GM23338 (cell line): ENCODE results near the gene PSPH. TPM values are rescaled to one million over a fixed set of nuclear protein-coding genes. Genes with fewer than 3 reads are reported as not detected.

Experiments used
- ATAC-seq: fragments of 200-7000 bp; cut with Tn5 transposase; 3 replicates; pipeline ENCODE4 v1.9.1; 2020
- DNase-seq: peaks from one replicate; pipeline ENCODE4 v3.0.0-alpha.2; 2015; ENCODE audit warnings: low spot score
- H2AFZ ChIP-seq: fragments of 200-600 bp; sonication (generic); 2 replicates; pipeline ENCODE4 v1.8.0; 2016; ENCODE audit warnings: antibody characterized with exemption, mild to moderate bottlenecking, moderate library complexity
- H3F3A ChIP-seq: fragments of 200-600 bp; sonication (generic); replicated peaks from 2 replicates; pipeline ENCODE4 v1.8.0; 2017; ENCODE audit warnings: antibody characterized with exemption, mixed run types, low read depth
- H3K27ac ChIP-seq: fragments of 200-600 bp; sonication (generic); 2 replicates; pipeline ENCODE4 v1.6.1; 2016; ENCODE audit warnings: low read depth
- H3K27me3 ChIP-seq: fragments of 200-600 bp; sonication (generic); 2 replicates; pipeline ENCODE4 v1.8.0; 2016; ENCODE audit warnings: mild to moderate bottlenecking, mixed run types, moderate library complexity; ENCODE audit not compliant: insufficient read depth
- H3K36me3 ChIP-seq: fragments of 200-600 bp; sonication (generic); 2 replicates; pipeline ENCODE4 v1.8.0; 2016; ENCODE audit warnings: mild to moderate bottlenecking; ENCODE audit not compliant: insufficient read depth
- H3K4me1 ChIP-seq: fragments of 200-600 bp; sonication (generic); 2 replicates; pipeline ENCODE4 v1.8.0; 2016; ENCODE audit warnings: mild to moderate bottlenecking, moderate library complexity; ENCODE audit not compliant: insufficient read depth
- H3K4me2 ChIP-seq: fragments of 200-600 bp; sonication (generic); 2 replicates; pipeline ENCODE4 v1.7.1; 2017; ENCODE audit warnings: mixed run types
- H3K4me3 ChIP-seq: fragments of 200-600 bp; sonication (generic); 2 replicates; pipeline ENCODE4 v1.6.1; 2016; ENCODE audit warnings: mixed run types
- H3K79me2 ChIP-seq: fragments of 200-600 bp; sonication (generic); replicated peaks from 2 replicates; pipeline ENCODE4 v1.8.0; 2017; ENCODE audit warnings: mild to moderate bottlenecking; ENCODE audit not compliant: insufficient read depth
- H3K9me2 ChIP-seq: fragments of 200-600 bp; sonication (generic); 2 replicates; pipeline ENCODE4 v1.8.0; 2017; ENCODE audit not compliant: insufficient read depth
- H4K20me1 ChIP-seq: fragments of 200-600 bp; sonication (generic); replicated peaks from 2 replicates; pipeline ENCODE4 v1.8.0; 2017; ENCODE audit warnings: mild to moderate bottlenecking; ENCODE audit not compliant: insufficient read depth
- H3K27ac Mint-ChIP-seq: 2 replicates; pipeline ENCODE4 v1.8.0; 2020; ENCODE audit warnings: inconsistent platforms, mild to moderate bottlenecking, moderate library complexity, mixed read lengths
- H3K27me3 Mint-ChIP-seq: 3 replicates; pipeline ENCODE4 v1.8.0; 2022; ENCODE audit warnings: low read depth, mild to moderate bottlenecking, moderate library complexity, mixed read lengths, inconsistent platforms; ENCODE audit not compliant: insufficient read depth, poor library complexity
- H3K36me3 Mint-ChIP-seq: 3 replicates; pipeline ENCODE4 v1.8.0; 2021; ENCODE audit warnings: low read depth, mild to moderate bottlenecking, inconsistent platforms, moderate library complexity, mixed read lengths
- H3K4me1 Mint-ChIP-seq: 3 replicates; pipeline ENCODE4 v1.8.0; 2020; ENCODE audit warnings: mild to moderate bottlenecking, inconsistent platforms, mixed read lengths
- H3K4me3 Mint-ChIP-seq: 3 replicates; pipeline ENCODE4 v1.8.0; 2021; ENCODE audit warnings: moderate library complexity, mild to moderate bottlenecking, inconsistent platforms, mixed read lengths
- H3K9me3 Mint-ChIP-seq: 3 replicates; pipeline ENCODE4 v1.8.0; 2020; ENCODE audit warnings: moderate library complexity, mild to moderate bottlenecking, inconsistent platforms, mixed read lengths
- CREB1 ChIP-seq: fragments of 250-450 bp; sonication (Bioruptor Pico); IDR thresholded peaks from 2 replicates; pipeline ENCODE4 v1.5.0; 2020; ENCODE audit warnings: low read depth, mild to moderate bottlenecking, moderate library complexity
- NANOG ChIP-seq: IDR thresholded peaks from 2 replicates; pipeline ENCODE4 v1.6.1; 2016; ENCODE audit warnings: antibody characterized with exemption, borderline replicate concordance
- POLR2AphosphoS5 ChIP-seq: IDR thresholded peaks from 2 replicates; pipeline ENCODE4 v1.6.1; 2016; ENCODE audit warnings: antibody characterized with exemption, low read depth
- STAT1 ChIP-seq: IDR thresholded peaks from one replicate; pipeline ENCODE4 v1.6.1; 2016; ENCODE audit warnings: antibody characterized with exemption; ENCODE audit not compliant: unreplicated experiment
- polyA plus RNA-seq: library from polyadenylated mRNA; unstranded; fragments of >200 nt; fragmentation: Nextera tagmentation; extraction: Ambion mirVana; gene quantifications from 2 replicates; pipeline ENCODE4 v1.2.1, GENCODE V29; 2016
- total RNA-seq: library from RNA; depleted of rRNA; stranded (reverse); fragments of >200 nt; shearing (Covaris generic); gene quantifications from 2 replicates; pipeline ENCODE4 v1.2.3, GENCODE V29; 2014
- TF ChIP-seq, protein P1 (sequence below): fragments of 250-450 bp; sonication (Bioruptor Pico); IDR thresholded peaks from 2 replicates; pipeline ENCODE4 v1.5.0; 2020; ENCODE audit warnings: mild to moderate bottlenecking, moderate library complexity
- TF ChIP-seq, protein P2 (sequence below), 2 experiments: fragments of 200-600 bp in 1 of 2; sonication (generic) in 1 of 2; conservative IDR thresholded peaks; 2 replicates each; pipeline versions ENCODE4 v1.5.1 to v1.6.1; 2016 to 2017; ENCODE audit warnings: antibody characterized with exemption in 2 of 2, low read depth in 2 of 2, mild to moderate bottlenecking in 2 of 2, moderate library complexity in 1 of 2

The PSPH gene
- total and polyA plus RNA-seq, 2 experiments from 2014 or later, result 38.3 to 149 TPM

DNA sequence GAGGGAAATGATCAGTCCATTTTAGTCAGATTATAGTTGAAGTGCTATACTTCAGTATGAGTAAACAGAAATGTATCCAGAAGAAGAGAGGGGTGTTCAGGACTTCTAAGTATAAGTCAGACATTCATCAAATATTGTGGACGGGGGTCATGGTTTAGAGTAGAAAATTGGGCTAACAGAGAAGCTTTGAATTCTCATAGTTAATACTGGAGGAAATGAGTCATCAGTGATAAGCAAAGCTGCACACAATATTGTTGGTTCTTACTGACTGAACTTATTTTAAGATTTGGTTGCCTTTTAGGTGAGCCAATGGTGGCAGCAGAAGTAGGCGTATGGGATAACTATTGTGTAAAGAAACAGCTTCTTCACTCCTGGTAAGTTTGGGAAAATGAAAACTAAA, 11.1 kb upstream of the PSPH start (continued):
- TF ChIP-seq, protein P1, sequence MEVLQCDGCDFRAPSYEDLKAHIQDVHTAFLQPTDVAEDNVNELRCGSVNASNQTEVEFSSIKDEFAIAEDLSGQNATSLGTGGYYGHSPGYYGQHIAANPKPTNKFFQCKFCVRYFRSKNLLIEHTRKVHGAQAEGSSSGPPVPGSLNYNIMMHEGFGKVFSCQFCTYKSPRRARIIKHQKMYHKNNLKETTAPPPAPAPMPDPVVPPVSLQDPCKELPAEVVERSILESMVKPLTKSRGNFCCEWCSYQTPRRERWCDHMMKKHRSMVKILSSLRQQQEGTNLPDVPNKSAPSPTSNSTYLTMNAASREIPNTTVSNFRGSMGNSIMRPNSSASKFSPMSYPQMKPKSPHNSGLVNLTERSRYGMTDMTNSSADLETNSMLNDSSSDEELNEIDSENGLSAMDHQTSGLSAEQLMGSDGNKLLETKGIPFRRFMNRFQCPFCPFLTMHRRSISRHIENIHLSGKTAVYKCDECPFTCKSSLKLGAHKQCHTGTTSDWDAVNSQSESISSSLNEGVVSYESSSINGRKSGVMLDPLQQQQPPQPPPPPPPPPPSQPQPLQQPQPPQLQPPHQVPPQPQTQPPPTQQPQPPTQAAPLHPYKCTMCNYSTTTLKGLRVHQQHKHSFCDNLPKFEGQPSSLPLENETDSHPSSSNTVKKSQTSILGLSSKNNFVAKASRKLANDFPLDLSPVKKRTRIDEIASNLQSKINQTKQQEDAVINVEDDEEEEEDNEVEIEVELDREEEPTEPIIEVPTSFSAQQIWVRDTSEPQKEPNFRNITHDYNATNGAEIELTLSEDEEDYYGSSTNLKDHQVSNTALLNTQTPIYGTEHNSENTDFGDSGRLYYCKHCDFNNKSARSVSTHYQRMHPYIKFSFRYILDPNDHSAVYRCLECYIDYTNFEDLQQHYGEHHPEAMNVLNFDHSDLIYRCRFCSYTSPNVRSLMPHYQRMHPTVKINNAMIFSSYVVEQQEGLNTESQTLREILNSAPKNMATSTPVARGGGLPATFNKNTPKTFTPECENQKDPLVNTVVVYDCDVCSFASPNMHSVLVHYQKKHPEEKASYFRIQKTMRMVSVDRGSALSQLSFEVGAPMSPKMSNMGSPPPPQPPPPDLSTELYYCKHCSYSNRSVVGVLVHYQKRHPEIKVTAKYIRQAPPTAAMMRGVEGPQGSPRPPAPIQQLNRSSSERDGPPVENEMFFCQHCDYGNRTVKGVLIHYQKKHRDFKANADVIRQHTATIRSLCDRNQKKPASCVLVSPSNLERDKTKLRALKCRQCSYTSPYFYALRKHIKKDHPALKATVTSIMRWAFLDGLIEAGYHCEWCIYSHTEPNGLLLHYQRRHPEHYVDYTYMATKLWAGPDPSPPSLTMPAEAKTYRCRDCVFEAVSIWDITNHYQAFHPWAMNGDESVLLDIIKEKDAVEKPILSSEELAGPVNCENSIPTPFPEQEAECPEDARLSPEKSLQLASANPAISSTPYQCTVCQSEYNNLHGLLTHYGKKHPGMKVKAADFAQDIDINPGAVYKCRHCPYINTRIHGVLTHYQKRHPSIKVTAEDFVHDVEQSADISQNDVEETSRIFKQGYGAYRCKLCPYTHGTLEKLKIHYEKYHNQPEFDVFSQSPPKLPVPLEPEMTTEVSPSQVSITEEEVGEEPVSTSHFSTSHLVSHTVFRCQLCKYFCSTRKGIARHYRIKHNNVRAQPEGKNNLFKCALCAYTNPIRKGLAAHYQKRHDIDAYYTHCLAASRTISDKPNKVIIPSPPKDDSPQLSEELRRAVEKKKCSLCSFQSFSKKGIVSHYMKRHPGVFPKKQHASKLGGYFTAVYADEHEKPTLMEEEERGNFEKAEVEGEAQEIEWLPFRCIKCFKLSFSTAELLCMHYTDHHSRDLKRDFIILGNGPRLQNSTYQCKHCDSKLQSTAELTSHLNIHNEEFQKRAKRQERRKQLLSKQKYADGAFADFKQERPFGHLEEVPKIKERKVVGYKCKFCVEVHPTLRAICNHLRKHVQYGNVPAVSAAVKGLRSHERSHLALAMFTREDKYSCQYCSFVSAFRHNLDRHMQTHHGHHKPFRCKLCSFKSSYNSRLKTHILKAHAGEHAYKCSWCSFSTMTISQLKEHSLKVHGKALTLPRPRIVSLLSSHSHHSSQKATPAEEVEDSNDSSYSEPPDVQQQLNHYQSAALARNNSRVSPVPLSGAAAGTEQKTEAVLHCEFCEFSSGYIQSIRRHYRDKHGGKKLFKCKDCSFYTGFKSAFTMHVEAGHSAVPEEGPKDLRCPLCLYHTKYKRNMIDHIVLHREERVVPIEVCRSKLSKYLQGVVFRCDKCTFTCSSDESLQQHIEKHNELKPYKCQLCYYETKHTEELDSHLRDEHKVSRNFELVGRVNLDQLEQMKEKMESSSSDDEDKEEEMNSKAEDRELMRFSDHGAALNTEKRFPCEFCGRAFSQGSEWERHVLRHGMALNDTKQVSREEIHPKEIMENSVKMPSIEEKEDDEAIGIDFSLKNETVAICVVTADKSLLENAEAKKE, result no peak
- TF ChIP-seq STAT1, result no peak
- no peak for TF ChIP-seq POLR2AphosphoS5
- TF ChIP-seq NANOG, result no peak

DNA sequence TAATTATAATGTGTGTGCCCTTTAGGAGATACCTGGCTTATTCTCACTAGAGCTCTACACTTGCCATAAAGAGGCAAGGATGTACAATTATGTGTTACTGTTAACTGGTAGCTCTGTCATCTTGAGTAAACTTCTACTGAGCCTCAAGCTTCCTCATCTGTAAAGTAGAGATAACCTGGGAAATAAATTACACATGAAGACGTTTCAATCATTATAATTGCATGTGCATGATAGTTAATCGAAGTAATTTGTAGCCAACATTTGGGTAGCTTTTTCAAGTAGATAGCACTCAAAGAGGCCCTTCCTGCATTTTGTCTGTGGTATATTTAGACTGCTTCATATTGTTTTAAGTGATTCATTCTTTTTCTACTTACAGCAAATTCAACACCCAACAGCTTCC, 2.7 kb upstream of the PSPH start:
- Histone ChIP-seq H3K36me3 (peaks cover 60% of the 10 kb centered on the region), H3F3A (peaks cover 28% of the 10 kb centered on the region; the same call in 1 of the 2 replicates), H3K4me2 (peak overlapping the region; percentile 100; the same call in 1 of the 2 replicates), H2AFZ (no peak overlapping the region), H3K27ac (0 out of 2 replicates have a peak overlapping the region, but pooled peaks have one; percentile 5), H3K4me3 (no peak overlapping the region), H4K20me1 (peaks cover 9% of the 10 kb centered on the region; the same call in 1 of the 2 replicates), H3K4me1 (peaks cover 17% of the 10 kb centered on the region), H3K79me2 (peaks cover 79% of the 10 kb centered on the region), H3K27me3 (no peaks in the 10 kb centered on the region), H3K9me2 (no peaks in the 10 kb centered on the region)
- Mint-ChIP-seq H3K27ac (no peak overlapping the region), H3K4me1 (peaks cover 10% of the 10 kb centered on the region; the same call in 2 of the 3 replicates), H3K4me3 (peak overlapping the region; percentile 49), H3K9me3 (peaks cover 2% of the 10 kb centered on the region; the same call in 1 of the 3 replicates), H3K36me3 (peaks cover 72% of the 10 kb centered on the region), H3K27me3 (no peaks in the 10 kb centered on the region)
- DNase-seq (no peak), ATAC-seq (no peak)
- TF ChIP-seq, protein P1, result no peak
- TF ChIP-seq CREB1 (CRISPR knock-in tag) (no peak), STAT1 (no peak)
- TF ChIP-seq, protein P2, sequence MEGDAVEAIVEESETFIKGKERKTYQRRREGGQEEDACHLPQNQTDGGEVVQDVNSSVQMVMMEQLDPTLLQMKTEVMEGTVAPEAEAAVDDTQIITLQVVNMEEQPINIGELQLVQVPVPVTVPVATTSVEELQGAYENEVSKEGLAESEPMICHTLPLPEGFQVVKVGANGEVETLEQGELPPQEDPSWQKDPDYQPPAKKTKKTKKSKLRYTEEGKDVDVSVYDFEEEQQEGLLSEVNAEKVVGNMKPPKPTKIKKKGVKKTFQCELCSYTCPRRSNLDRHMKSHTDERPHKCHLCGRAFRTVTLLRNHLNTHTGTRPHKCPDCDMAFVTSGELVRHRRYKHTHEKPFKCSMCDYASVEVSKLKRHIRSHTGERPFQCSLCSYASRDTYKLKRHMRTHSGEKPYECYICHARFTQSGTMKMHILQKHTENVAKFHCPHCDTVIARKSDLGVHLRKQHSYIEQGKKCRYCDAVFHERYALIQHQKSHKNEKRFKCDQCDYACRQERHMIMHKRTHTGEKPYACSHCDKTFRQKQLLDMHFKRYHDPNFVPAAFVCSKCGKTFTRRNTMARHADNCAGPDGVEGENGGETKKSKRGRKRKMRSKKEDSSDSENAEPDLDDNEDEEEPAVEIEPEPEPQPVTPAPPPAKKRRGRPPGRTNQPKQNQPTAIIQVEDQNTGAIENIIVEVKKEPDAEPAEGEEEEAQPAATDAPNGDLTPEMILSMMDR (conservative IDR thresholded peaks at IDR 0.05; ENCODE audit: low read depth in 2 of 2), result no peak
